Left colon (tissue), 2 donors: Measurements from ENCODE around the gene ADAM19. TPM values are rescaled to one million over a fixed set of nuclear protein-coding genes. Genes with fewer than 3 reads are reported as not detected.
"Not testable (repeated sequence)": the region's sequence is repeated elsewhere in the genome, so short reads cannot be mapped to it uniquely, and the experiment has no call there.

ENCODE experiments used
- ATAC-seq: fragments of 200-7000 bp; cut with Tn5 transposase; one replicate; pipeline ENCODE4 v1.9.1; 2020; ENCODE audit warnings: mild to moderate bottlenecking, moderate library complexity
- DNase-seq, 2 donors: peaks; one replicate each; pipeline ENCODE4 v3.0.0-alpha.2; 2020
- intact Hi-C, 2 donors: fragments of 100-400 bp; cut with DNase I in 1 of 2; cut with micrococcal nuclease in 1 of 2; formaldehyde crosslinking; loops; one replicate each; pipeline versions ENCODE4 v1.11.2 to v1.14.0; 2022; cut with DNase I, micrococcal nuclease
- total RNA-seq, 2 donors: library from RNA; stranded (reverse); fragmentation: NEBNext Ultra II Directional; extraction: Animal tissue kit (Norgen Biotek cat#: 25700); gene quantifications; one replicate each; pipeline ENCODE4 v1.2.1, GENCODE V29; 2021
- donor health status: DM: no; HTN: no; CAD: no.
- donor health status: DM: yes; HTN: yes; CAD: no.

Gene ADAM19
- total RNA-seq, 2 donors from 2014 or later: 2.7 to 9.1 TPM

GRCh38 chr5:157502143-157502647 lies 73.4 kb downstream of the ADAM19 start:
- DNase-seq (peak in 1 of 2 donors; percentile 41), ATAC-seq (no peak)
- intact Hi-C loops: no loop called here

GRCh38 chr5:157497875-157498611 lies 77.5 kb downstream of the ADAM19 start:
- intact Hi-C loops: no loop called here
- ATAC-seq (no peak), DNase-seq (no peak)

- ATAC-seq: no peak
- intact Hi-C loops: no loop called here
- no peak for DNase-seq
Observed at GRCh38 chr5:157496864-157497263, 78.7 kb downstream of the ADAM19 start.

GRCh38 chr5:157494178-157494832 lies 81.3 kb downstream of the ADAM19 start:
- intact Hi-C loops: no loop called here
- ATAC-seq (no peak), DNase-seq (no peak)

- no peak for ATAC-seq
- no peak for DNase-seq
- intact Hi-C loops: no loop called here
Observed at GRCh38 chr5:157492886-157493285, 82.7 kb downstream of the ADAM19 start.

- no peak for ATAC-seq
- intact Hi-C loops: no loop called here
- no peak for DNase-seq
Observed at GRCh38 chr5:157491471-157491995, 84.0 kb downstream of the ADAM19 start.

GRCh38 chr5:157487358-157487757 lies 88.2 kb downstream of the ADAM19 start:
- intact Hi-C loops: no loop called here
- DNase-seq: peak; percentile 41 to 45
- peak; percentile 37 for ATAC-seq

GRCh38 chr5:157486861-157487260 lies 88.7 kb downstream of the ADAM19 start:
- no peak for DNase-seq
- ATAC-seq: peak; percentile 37
- intact Hi-C loops: no loop called here

GRCh38 chr5:157486221-157486681 lies 89.3 kb downstream of the ADAM19 start:
- peak; percentile 20 for ATAC-seq
- peak in 1 of 2 donors; percentile 24 for DNase-seq
- intact Hi-C loops: no loop called here

- intact Hi-C loops: no loop called here
- ATAC-seq: no peak
- no peak for DNase-seq
Observed at GRCh38 chr5:157485811-157486210, 89.8 kb downstream of the ADAM19 start.

GRCh38 chr5:157485340-157485739 lies 90.2 kb downstream of the ADAM19 start:
- intact Hi-C loops: no loop called here
- ATAC-seq: no peak
- DNase-seq: no peak

- no peak for DNase-seq
- intact Hi-C loops: no loop called here
- ATAC-seq: no peak
Observed at GRCh38 chr5:157484768-157485167, 90.8 kb downstream of the ADAM19 start.

- intact Hi-C loops, ATAC-seq, DNase-seq: not testable (repeated sequence)
Observed at GRCh38 chr5:157482702-157483101, 92.9 kb downstream of the ADAM19 start.

GRCh38 chr5:157481666-157482065 lies 93.9 kb downstream of the ADAM19 start:
- intact Hi-C loops: no loop called here
- DNase-seq: no peak
- ATAC-seq: no peak

- ATAC-seq (no peak), DNase-seq (no peak)
- intact Hi-C loops: no loop called here
Observed at GRCh38 chr5:157481265-157481664, 94.3 kb downstream of the ADAM19 start.

GRCh38 chr5:157479612-157480510 lies 95.7 kb downstream of the ADAM19 start:
- intact Hi-C loops: loop anchor here in 1 of 2 donors (10.0 kb wide), 2 partner anchors 115 to 145 kb away; no protein-coding TSS in a partner anchor
- DNase-seq: no peak
- no peak for ATAC-seq

- no peak for DNase-seq
- intact Hi-C loops: loop anchor here in 1 of 2 donors (10.0 kb wide), 2 partner anchors 114 to 144 kb away; no protein-coding TSS in a partner anchor
- ATAC-seq: no peak
Observed at GRCh38 chr5:157479166-157479565, 96.4 kb downstream of the ADAM19 start.

GRCh38 chr5:157478726-157479125 lies 96.8 kb downstream of the ADAM19 start:
- DNase-seq: no peak
- intact Hi-C loops: loop anchor here in 1 of 2 donors (10.0 kb wide), 2 partner anchors 114 to 144 kb away; no protein-coding TSS in a partner anchor
- ATAC-seq: no peak
